DND-41 (cell line): ENCODE results near the gene GLDN.

Experiments
- ATAC-seq: fragments of 200-7000 bp; cut with Tn5 transposase; 3 replicates; pipeline ENCODE4 v1.9.1; 2021; ENCODE audit warnings: low read depth; ENCODE audit not compliant: insufficient read depth
- DNase-seq: peaks from one replicate; pipeline ENCODE4 v3.0.0-alpha.2; 2020
- H2AFZ ChIP-seq: 2 replicates; pipeline ENCODE4 v1.6.0; 2012; ENCODE audit warnings: low read depth, low read length
- H3K27ac ChIP-seq: 2 replicates; pipeline ENCODE4 v1.5.1; 2012; ENCODE audit warnings: low read length, inconsistent platforms
- H3K27me3 ChIP-seq: fragments of 200-600 bp; sonication (generic); 2 replicates; pipeline ENCODE4 v1.6.0; 2012; ENCODE audit warnings: low read length, mild to moderate bottlenecking, inconsistent platforms; ENCODE audit not compliant: insufficient read depth, poor library complexity
- H3K36me3 ChIP-seq: 2 replicates; pipeline ENCODE4 v1.5.1; 2012; ENCODE audit warnings: low read length, inconsistent platforms; ENCODE audit not compliant: insufficient read depth
- H3K4me1 ChIP-seq: 2 replicates; pipeline ENCODE4 v1.5.1; 2012; ENCODE audit warnings: mild to moderate bottlenecking, low read length; ENCODE audit not compliant: insufficient read depth
- H3K4me2 ChIP-seq: 2 replicates; pipeline ENCODE4 v1.6.0; 2012; ENCODE audit warnings: mild to moderate bottlenecking, moderate library complexity, low read length, inconsistent platforms; ENCODE audit not compliant: insufficient read depth
- H3K4me3 ChIP-seq, 2 experiments: fragments of 200-600 bp in 1 of 2; shearing (Covaris generic) in 1 of 2; 2 replicates each; pipeline ENCODE4 v1.5.1; 2012 to 2016; ENCODE audit warnings: inconsistent platforms in 2 of 2, low read length in 2 of 2, mild to moderate bottlenecking in 2 of 2, low read depth in 1 of 2, moderate library complexity in 1 of 2
- H3K79me2 ChIP-seq: 2 replicates; pipeline ENCODE4 v1.6.0; 2012; ENCODE audit warnings: low read length, inconsistent platforms; ENCODE audit not compliant: insufficient read depth
- H3K9ac ChIP-seq: 2 replicates; pipeline ENCODE4 v1.6.0; 2012; ENCODE audit warnings: low read depth, mild to moderate bottlenecking, inconsistent platforms, low read length, moderate library complexity
- H3K9me3 ChIP-seq: 2 replicates; pipeline ENCODE4 v1.5.1; 2012; ENCODE audit warnings: low read length, moderate library complexity, mild to moderate bottlenecking, inconsistent platforms; ENCODE audit not compliant: insufficient read depth, severe bottlenecking
- H4K20me1 ChIP-seq: 2 replicates; pipeline ENCODE4 v1.6.0; 2012; ENCODE audit warnings: low read length; ENCODE audit not compliant: insufficient read depth
- EZH2 ChIP-seq: IDR thresholded peaks from 3 replicates; pipeline ENCODE4 v1.6.1; 2012; ENCODE audit warnings: borderline replicate concordance, low read depth, mild to moderate bottlenecking, moderate library complexity, low read length, inconsistent platforms; ENCODE audit not compliant: severe bottlenecking
- TF ChIP-seq, protein P1 (sequence below): IDR thresholded peaks from 2 replicates; pipeline ENCODE4 v1.5.1; 2012; ENCODE audit warnings: borderline replicate concordance, low read length, moderate library complexity, mild to moderate bottlenecking; ENCODE audit not compliant: poor library complexity, severe bottlenecking; ENCODE audit errors: extremely low read depth

GLDN gene

DNA sequence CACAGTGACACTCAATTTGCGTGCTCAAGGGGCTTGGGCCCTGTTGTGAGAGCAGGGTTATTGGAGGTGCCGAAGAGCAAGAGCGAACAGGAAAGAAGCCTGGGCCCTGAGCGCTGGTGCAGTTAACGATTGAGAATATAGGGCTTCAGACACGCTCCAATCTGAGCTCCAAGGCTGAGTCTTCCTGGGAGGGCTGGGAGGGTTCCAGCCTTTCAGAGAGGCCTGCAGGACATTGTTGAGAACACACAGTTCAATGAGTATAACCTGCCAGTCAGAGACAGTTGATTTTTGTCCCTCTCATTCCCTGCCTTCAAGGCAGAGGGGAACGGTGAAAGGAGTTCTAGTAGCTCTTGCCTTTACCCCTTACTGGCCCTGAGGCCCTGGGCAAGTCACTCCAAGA, 47.3 kb downstream of the GLDN start:
- no peak for ATAC-seq
- Histone ChIP-seq H3K9ac (no peak overlapping the region), H3K27me3 (peaks cover 4% of the 10 kb centered on the region), H3K4me3 (no peak overlapping the region), H3K36me3 (no peaks in the 10 kb centered on the region), H3K79me2 (no peaks in the 10 kb centered on the region), H3K9me3 (no peaks in the 10 kb centered on the region), H3K27ac (no peak overlapping the region), H4K20me1 (no peaks in the 10 kb centered on the region), H3K4me2 (no peak overlapping the region), H3K4me1 (no peaks in the 10 kb centered on the region), H2AFZ (no peak overlapping the region)
- no peak for DNase-seq
- TF ChIP-seq, protein P1, sequence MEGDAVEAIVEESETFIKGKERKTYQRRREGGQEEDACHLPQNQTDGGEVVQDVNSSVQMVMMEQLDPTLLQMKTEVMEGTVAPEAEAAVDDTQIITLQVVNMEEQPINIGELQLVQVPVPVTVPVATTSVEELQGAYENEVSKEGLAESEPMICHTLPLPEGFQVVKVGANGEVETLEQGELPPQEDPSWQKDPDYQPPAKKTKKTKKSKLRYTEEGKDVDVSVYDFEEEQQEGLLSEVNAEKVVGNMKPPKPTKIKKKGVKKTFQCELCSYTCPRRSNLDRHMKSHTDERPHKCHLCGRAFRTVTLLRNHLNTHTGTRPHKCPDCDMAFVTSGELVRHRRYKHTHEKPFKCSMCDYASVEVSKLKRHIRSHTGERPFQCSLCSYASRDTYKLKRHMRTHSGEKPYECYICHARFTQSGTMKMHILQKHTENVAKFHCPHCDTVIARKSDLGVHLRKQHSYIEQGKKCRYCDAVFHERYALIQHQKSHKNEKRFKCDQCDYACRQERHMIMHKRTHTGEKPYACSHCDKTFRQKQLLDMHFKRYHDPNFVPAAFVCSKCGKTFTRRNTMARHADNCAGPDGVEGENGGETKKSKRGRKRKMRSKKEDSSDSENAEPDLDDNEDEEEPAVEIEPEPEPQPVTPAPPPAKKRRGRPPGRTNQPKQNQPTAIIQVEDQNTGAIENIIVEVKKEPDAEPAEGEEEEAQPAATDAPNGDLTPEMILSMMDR = no peak
- no peak for TF ChIP-seq EZH2

DNA sequence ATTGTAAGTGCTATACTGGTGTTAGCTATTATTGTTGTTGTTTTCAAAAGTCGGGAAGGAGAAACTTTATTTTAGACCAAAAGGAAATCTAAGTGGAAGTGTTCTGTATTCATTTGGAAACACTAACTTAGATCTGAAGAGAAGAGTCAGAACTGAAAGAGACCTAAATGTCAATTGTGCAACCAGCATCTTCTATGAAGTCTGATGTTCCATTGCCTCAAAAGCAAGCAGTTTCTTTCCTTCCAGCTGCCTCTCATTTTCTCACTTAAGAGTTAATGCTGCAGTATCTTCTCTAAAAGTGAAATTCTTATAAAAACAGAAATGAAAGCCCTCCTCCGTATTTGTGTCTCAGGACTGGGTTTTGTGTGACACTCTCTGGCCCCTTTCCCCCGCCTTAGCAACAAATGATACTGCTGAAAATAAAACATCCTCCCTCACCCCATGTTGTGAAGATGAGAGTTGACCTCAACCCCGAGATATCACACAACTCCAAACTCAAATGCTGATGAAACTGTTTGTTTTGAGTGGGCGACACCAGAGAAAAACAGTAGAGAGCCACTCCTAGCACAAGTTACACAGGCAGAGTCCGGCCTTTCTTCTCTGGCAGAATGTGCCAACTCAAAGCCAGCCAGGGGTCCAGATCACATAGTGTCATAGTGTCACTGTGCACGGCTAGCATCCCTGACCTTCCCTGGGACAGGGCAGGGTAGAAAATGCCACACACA, 48.9 kb downstream of the GLDN start:
- no peak overlapping the region for H2AFZ ChIP-seq
- no peak overlapping the region for H3K27ac ChIP-seq
- no peak for DNase-seq
- no peak for ATAC-seq
- TF ChIP-seq, protein P1 = no peak
- TF ChIP-seq EZH2 = no peak
- H3K9ac ChIP-seq = no peak overlapping the region
- H3K4me1 ChIP-seq = no peaks in the 10 kb centered on the region
- H4K20me1 ChIP-seq = no peaks in the 10 kb centered on the region
- H3K4me3 ChIP-seq = no peak overlapping the region
- H3K4me2 ChIP-seq = no peak overlapping the region
- H3K79me2 ChIP-seq = no peaks in the 10 kb centered on the region
- H3K9me3 ChIP-seq = no peaks in the 10 kb centered on the region
- H3K27me3 ChIP-seq = peaks cover 4% of the 10 kb centered on the region
- H3K36me3 ChIP-seq = no peaks in the 10 kb centered on the region

DNA sequence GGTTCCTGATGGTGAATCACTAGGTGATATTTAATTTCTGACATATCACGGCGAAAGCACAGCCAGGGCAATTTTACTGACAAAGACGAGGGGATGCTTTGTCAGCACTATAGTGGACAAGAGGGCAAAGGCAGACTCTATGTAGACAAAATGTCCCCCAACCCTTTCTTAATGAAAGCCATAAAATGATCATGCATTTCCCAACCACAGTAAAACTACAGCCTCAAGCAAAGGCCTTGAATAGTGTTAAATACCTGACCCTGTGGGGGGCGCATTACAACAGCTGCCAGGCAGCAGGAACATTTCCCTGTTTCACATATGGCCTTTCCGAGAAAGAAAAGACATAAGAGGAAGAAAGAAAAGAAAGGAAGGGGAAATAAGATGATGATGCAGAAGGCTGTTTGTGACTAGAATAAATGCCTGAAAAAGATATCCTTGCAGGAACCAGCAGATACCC, 49.5 kb downstream of the GLDN start:
- H3K27me3 ChIP-seq = peaks cover 4% of the 10 kb centered on the region
- no peaks in the 10 kb centered on the region for H3K79me2 ChIP-seq
- H3K4me1 ChIP-seq = no peaks in the 10 kb centered on the region
- DNase-seq = no peak
- no peaks in the 10 kb centered on the region for H3K36me3 ChIP-seq
- ATAC-seq = no peak
- no peak overlapping the region for H3K4me2 ChIP-seq
- H3K4me3 ChIP-seq = no peak overlapping the region
- no peak overlapping the region for H3K9ac ChIP-seq
- no peak overlapping the region for H3K27ac ChIP-seq
- TF ChIP-seq, protein P1 = no peak
- no peak for TF ChIP-seq EZH2
- H4K20me1 ChIP-seq = no peaks in the 10 kb centered on the region
- no peaks in the 10 kb centered on the region for H3K9me3 ChIP-seq
- H2AFZ ChIP-seq = no peak overlapping the region
